Activated CD8-positive, alpha-beta memory T cell treated with anti-CD3 and anti-CD28 coated beads for 1 hour (primary cell): Measurements from ENCODE around the gene MYO7B.

ENCODE experiments used
- DNase-seq, 2 donors: peaks; one replicate each; pipeline ENCODE4 v3.0.0-alpha.2; 2020; ENCODE audit warnings: low read depth in 1 of 2; ENCODE audit errors: extremely low read depth in 1 of 2

Gene MYO7B

GRCh38 chr2:127623388-127624319 is 88.2 kb downstream of the MYO7B start:
- no peak for DNase-seq

- no peak for DNase-seq
Observed at GRCh38 chr2:127624320-127624755, 88.9 kb downstream of the MYO7B start.

GRCh38 chr2:127624756-127625571 is 89.5 kb downstream of the MYO7B start:
- no peak for DNase-seq

- no peak for DNase-seq
Observed at GRCh38 chr2:127625572-127625951, 90.1 kb downstream of the MYO7B start.

GRCh38 chr2:127626175-127626574 is 90.7 kb downstream of the MYO7B start:
- no peak for DNase-seq

GRCh38 chr2:127626917-127627739 is 91.6 kb downstream of the MYO7B start:
- DNase-seq: no peak

- no peak for DNase-seq
Observed at GRCh38 chr2:127627740-127628571, 92.5 kb downstream of the MYO7B start.

- DNase-seq: no peak
Observed at GRCh38 chr2:127628767-127629614, 93.5 kb downstream of the MYO7B start.

GRCh38 chr2:127629637-127630036 is 94.2 kb downstream of the MYO7B start:
- no peak for DNase-seq

- DNase-seq: no peak
Observed at GRCh38 chr2:127630096-127630863, 94.8 kb downstream of the MYO7B start.

- no peak for DNase-seq
Observed at GRCh38 chr2:127630864-127631540, 95.5 kb downstream of the MYO7B start.

GRCh38 chr2:127631541-127631996 is 96.1 kb downstream of the MYO7B start:
- DNase-seq: no peak

- DNase-seq: no peak
Observed at GRCh38 chr2:127631997-127632581, 96.6 kb downstream of the MYO7B start.

- no peak for DNase-seq
Observed at GRCh38 chr2:127632592-127633489, 97.4 kb downstream of the MYO7B start.

GRCh38 chr2:127633556-127634065 is 98.1 kb downstream of the MYO7B start:
- DNase-seq: no peak

GRCh38 chr2:127634066-127634617 is 98.7 kb downstream of the MYO7B start:
- no peak for DNase-seq
